GM19452 (cell line): Measurements from ENCODE around the gene STRBP.

Experiments used
- ATAC-seq: cut with Tn5 transposase; IDR thresholded peaks from one replicate; pipeline ENCODE4 v1.9.1; 2021; ENCODE audit not compliant: unreplicated experiment

The STRBP gene

DNA sequence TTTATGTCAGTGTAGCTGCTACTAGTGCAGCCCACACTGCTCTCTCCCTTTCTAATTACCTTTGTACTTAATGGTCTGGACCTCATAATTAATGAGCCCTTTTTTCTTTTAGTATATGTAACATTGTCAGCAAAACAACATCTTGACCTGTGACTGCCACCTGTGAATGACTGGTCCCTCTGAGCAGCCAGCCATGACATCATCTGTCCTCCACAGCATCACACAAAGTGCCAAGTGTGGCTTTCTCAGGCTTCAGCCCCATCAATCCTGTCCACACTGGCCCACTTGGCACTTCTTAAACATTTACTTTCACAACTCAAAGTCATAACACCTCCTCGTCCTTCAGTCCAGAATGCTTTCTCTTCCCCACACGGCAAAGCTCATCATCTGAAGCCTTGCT lies 130.2 kb downstream of the STRBP start:
- no peak for ATAC-seq

DNA sequence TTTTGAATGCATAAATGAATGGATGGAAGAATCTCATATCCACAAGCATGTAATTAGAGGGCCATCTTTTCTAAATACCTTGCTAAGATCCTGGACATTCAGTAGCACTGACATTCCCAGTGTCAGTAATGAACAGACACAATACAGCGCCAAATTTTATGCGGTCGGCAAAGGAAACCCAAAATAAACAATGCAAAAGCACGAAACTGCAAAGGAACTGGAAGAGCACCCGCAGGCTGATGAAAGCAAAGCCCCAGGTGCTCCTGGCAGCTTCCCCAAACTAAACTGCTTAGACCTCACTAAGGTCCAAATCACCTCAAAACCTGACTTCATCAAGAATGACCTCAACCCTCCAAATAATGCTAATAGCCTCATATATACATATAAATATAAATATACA lies 133.0 kb downstream of the STRBP start:
- ATAC-seq: no peak

DNA sequence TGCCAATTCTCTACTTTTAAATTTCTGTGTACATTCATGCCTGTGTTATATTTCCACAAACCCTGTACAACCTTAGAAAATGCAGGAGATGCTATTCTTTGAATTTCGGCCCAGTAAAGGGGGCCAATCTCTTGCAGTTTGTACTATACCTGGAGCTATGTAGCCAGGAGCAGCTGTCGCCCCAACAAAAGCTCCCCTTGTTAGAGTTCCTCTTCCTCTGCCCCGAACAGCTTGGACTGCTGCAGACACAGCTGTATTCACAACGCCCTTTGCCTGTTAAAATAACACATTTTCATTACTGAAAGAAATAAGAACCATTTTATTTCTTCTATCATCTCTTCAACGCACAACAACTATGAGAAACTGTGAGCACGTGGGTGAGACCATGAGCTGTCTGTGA lies 135.7 kb downstream of the STRBP start:
- no peak for ATAC-seq

DNA sequence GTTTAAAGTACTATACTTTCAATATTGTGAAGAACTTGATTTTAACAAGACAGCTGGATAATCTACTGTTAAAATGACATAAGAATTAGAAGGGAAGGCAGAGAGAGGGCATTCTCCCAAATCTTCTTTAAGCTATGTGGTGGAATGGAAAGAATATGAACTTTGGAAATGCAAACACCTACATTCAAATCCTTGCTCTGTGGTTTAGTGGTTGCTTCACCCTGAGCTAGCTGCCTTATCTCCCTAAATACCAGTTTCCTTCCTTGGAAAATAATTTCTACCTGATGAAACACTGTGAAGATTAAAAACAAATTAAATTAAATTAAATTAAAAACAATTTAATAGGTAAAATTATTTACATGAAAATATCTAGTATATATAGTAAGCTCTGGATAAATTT lies 136.4 kb downstream of the STRBP start:
- no peak for ATAC-seq

DNA sequence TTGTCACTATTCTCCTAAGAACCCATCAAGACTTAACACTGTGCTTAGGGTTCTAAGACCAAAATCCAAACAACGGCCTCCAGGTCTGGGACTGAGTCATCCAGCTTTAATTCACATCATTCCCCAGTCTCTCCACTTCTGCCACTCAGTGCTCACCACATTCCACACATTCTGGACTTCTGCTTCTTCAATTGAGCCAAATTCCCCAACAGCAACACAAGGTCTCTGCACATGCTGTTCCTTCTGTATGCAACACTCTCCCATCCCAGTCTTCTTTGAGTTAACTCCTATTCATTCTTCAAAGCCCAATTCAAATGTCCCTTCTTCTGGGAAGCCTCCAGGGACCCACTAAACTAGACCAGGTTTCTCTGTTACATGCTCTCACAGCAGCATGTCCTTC lies 137.1 kb downstream of the STRBP start:
- no peak for ATAC-seq

DNA sequence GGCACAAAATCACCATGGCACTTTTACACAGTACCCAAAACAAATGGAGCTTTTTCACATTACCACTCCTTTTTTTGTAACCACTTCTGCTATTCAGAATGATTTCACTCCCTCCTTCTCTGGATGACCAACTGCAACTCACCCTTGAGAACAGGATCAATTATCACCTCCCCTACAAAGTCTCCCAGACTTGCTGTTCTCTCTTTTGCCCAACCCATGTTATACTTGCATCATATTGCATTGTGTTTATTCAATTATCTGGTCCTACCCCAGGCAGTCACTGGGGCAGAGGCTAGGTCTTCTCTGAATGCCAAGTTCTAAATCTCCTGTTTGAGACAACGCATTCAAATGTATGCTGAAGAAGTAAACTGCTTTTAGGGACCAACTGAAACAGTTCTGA lies 139.0 kb downstream of the STRBP start:
- ATAC-seq: no peak

DNA sequence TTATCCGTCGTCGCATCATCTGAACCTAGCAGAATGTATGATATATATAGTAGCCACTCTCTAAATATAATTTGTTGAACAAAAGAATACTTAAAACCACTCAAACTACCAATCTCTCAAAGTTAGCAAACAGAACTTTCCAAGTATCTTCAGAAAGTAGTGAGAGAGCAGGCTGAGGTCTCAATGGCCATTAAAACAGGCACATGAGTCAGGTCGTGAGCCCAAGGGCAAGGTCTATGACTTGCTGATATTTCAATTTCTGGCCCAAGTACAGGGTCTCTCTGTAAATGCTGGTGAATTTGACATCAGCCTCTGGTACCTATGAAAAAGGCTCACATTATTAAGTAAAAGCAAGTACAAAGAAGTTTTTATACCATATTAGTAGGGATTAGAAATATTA lies 139.8 kb downstream of the STRBP start:
- no peak for ATAC-seq

DNA sequence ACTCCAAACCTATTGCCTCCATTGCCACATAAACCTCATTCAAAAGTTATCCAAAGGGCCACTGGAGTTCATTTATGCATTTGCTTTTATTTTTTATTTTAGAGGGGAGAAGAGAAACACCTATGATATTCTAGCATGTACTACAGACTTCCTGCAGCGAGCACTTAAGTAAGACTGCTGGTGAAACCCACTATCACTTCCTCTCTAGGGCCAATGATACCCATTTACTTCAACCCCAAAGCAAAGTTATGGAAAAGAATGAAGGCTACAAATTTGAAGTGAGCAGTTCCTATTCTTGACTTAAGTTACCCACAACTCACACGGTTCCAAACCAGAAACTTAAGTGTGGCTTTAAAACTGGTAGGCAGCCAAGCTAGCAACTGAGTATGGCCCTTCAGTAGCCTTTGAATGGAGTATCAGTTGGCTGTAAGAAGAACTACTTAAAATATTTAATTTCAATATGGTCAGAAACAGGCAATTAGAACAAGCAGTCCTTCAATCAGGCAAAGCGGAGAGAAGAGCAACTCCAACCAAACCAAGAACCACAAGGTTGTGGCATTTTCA lies 140.8 kb downstream of the STRBP start:
- no peak for ATAC-seq

DNA sequence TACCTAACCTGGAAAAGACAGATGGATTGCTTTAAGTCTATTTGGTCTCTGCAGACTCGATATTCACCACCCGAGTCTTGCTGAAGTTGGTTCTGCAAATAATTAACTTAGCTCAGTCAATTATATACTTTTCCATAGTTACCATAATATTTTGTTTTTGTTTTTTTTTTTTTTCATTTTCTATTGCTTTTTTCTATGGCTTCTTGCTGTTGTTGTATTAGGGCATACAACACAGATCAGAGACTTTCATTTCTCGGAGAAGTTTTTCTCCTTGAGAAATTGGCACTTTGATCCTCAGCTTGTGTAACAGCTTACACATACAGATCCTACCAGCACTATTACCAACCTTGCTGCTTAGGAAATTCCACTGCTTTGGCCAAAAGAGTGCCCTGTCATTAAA lies 146.9 kb downstream of the STRBP start:
- ATAC-seq: no peak

DNA sequence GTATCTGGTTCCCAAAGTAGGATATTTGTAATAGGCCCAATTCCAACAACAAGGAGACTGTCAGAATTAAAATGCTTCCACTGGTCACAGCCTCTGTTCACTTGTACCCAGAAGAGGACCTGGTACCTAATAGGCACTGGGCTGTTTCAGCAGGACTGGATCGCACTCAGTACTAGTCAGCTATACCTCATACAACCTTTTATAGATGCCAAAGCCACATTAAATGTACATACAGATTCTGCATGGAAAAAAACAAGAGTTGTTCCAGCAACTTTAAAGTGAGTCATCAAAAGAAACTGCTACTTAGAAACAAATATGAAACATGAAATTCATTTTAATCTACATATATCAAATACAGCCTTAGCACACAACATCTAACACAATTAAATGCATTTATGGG lies 147.4 kb downstream of the STRBP start:
- ATAC-seq: no peak

DNA sequence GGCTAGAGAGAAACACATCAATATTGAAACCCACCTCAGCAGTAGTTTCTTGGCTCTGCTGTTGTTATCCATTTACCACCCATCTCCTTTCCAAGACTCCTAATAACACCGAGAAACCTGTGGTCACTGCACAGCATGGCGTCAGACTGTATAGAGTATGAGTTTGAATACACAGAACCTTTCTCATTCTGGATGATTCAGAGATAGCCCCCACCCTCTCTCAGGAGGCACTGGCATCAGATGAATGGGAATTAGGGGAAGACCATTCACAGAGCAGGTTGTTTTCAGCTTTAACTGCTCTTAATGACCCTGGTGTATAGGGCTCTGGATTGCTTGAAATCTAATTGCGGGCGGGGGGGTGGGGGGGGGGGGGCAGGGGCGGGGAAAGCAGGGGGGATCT lies 148.3 kb downstream of the STRBP start:
- no peak for ATAC-seq

DNA sequence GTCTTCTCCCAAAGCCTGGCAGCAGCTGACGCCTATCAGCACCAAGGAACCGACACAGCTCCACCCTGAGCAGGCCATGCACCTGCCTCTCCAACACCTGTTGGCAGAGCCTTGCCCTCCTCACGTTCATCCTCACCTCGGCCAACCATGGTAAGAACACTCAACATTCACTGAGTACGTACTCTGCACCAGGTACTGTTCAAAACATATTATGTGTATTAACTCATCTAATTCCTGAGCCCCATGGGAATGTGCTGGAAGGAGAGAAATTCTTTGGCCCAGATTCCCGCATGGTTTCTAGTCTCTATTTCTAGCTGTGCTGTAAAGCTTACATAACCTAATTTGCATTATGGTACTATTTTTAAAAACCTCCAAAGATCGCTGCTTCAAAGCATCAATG lies 148.8 kb downstream of the STRBP start:
- ATAC-seq: no peak

DNA sequence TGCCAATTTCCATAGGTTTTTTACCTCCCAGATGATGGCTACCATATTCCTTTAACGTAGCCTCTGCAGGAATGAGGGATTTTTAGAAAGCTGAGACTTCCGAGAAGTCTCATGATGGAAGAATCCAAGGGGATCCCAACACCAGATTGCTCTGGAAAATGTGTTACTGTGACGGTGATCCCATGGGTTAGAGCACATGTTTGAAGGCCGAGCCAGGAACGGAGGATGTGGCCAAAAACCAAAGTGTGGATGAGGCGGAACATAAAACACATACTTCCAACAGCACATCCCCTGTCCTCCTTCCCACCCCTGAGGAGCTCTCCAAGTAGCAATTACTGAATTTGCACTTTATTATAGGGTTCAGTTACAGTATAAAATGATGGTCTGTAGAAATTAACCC lies 152.3 kb downstream of the STRBP start:
- ATAC-seq: no peak

DNA sequence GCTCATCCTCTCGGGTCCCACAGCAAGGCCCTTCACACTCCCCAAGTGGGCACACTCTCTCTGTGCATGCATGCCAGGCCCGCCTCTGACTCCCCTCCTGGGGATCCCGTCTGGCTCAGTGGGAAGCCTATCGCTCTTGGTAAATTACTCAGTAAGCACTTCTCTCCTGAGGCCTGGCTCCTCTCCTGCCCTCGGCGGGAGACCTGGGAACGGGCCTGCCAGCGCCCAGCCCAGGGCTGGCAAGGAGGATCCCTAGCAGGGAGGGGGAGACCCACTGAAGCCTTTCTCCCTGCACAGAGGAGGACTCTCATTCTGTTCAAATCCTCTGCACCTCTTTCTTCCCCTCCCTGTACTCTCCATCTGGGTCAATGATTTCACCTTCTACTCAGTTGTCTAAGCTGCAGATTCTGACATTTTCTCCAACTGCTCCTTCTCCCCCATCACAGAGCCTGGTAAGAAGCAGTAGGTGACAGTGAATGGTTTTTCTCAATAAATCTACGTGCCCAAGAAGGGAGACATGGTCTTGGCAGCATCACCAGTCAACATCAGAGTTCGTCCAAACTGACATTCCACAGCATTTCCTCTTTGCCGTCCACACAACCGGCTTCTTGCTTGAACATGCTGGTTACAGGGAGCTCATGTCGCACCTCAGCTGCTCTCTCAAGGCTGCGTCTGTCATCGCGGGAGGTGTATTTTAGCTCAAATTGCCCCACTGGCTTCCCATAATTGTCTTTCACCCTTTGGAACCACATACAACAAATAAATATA lies 153.1 kb downstream of the STRBP start:
- no peak for ATAC-seq

DNA sequence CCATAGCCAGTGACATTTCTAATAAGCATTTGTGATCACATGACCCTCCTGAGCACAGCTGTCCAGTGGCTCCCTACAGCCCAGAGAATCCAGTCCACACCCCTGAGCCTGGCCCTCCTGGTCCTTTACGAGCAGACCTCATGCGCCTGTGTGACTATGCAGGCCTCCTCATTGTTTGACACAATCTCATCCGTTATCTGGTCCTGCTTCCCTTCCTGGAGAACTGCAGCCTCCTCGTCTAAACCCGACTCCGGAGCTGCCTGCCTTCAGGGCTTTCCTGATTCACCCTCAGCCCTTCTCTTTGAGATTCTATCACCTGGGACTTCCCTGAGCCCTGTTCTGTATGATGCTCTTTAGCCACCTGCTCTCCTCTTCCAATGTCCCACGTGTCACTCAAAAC lies 155.2 kb downstream of the STRBP start:
- ATAC-seq: no peak

DNA sequence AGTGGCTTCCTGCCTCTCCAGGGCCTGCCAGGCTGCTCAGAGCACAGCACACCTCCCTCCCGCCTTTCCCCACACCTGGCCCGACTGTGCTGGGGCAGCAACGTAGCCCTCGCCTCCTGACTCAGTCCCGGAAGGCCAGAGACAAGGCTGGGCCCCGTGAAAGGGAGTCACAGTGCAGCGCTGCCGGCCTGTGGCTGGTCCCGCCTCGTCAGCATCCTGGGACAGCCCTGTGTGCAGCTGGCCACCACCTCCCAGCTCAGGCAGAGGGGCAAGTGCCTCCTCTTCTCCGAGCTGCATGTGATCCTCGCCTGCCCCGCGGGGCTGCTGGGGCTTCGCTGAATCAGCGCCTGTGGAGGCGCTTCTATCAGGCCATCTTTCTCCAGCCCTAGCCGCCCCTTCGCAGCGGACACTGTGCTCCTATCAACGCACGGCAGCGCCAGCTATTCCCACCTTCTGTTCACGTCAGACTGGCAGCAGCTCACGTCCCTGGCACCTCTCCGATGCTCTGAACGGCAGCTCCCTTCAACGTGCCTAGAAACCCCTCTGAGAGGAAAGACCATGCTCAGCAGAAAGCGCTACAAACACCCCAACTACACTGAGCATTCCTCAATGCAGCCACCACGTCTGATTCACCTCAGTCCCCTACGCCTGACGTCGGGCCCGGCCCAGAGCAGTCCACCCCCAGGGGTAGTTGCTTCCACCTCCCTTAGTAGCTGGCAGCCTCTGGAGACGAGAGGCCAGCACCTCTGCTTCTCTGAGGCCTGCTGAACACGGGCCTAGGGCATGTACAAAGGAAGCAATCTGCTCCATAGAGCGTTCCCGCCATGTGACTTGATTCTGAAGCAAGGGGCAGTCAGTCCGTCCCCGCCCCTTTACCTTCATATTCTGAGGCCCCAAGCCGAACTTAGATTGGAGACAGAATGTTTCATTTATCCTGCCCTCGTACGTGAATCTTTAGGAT lies 156.1 kb downstream of the STRBP start:
- ATAC-seq: no peak

DNA sequence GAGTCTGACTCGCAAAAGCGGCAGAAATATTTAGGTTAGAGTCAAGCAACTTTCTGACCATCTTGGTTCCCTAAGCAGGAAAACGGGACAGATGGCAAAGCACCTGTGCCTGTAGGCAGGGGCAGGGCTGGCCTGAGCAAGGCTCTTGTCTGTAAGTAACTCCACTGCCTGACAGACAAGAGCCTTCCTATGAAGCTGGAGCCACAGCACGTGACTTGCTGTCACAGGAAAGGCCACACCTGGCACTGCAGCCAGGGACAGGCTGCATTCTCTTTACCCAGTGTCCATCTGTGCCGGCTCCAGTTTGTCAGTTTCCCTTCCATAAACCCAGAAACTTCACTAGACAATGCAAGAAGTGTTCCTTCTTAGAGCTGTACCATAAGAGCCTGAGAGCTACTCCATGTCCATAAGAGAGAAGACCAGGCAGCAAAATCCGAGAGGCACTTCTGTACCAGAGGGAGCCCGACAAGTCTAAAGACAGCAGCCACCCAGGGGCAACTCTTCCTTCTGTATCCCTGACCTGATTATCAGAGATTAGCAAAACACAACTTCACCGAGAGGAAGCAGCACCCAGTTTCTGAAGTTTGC lies 156.9 kb downstream of the STRBP start:
- no peak for ATAC-seq

DNA sequence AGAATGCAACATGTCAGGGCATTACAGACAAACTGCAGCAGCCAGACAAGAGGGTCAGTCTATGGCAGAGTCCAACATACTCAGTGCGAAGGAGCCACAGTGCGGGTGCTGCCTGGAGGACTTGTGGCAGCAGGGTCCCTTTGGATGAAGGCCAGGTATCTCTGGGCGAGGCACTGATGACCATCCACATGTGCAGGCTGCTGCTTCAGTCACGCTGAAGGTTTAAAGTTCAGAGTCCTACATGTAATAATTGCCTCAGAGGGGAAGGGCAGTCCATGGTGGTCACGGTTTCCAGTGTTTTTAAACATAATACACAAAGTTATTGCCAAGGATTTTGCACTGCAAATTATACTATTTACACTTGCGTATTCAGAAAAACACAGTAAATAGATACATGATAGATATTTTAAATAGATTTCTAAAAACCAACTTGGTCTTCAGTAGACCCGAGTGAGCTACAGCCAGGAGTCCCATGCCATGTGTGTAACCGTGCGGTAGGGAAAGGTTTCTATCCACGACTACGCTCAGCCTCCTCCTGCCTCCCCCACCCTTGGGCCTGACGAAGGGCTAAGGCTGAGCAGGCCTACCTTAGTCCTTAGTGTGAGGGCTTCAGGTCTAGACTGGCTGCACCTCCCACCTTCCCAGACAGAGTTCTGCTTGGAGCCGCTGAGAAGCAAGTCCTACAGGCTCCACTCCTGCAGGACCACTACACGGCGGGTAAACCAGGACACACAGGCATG lies 158.7 kb downstream of the STRBP start:
- no peak for ATAC-seq

DNA sequence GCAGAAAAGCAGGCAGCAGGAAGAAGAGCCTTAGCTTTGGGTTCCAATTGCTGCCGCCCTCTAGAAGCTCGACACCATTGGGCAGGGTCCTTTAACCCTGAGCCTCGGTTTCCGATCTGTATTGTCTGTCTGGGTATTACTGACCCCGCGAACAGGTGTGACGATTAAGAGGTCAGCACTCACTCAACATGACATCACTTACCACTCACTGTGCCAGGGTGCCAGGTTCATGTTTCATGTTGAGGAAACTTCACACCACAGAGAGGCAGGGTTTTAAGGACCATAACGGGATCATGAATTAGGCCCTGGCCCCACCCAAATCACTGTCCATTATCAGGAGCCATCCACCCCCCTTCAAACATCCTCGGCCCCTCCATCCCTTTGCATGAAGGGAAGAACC lies 159.4 kb downstream of the STRBP start:
- no peak for ATAC-seq

DNA sequence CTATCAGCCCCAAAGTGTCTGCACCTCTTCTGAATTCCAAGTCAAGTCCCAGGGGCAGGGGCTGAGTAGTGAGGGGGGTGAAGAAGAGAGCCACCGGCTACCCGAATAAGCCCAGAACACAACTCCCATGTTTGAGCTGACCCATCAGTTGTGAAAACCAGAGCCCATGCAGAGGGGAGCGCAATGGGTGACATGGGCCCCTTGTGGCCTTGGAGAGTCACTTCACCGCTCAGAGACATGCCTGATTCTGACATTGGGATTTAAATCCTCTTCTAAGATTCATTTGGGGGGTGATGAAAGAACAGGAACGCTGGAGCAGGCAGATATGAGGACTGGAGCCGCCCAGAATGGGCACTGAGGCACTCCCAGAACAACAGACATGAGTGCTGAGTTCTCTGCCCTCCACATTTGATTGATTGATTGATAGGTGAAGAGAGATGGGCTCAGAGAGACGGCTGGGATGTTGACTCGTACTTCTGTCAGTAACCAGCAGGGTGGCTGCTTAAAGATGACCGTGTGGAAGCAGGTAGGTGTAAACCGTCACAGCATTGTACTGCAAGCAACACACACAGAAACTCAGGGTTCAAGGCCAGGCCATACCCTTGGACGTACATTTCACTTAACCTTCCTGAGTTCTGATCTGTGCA lies 160.6 kb downstream of the STRBP start:
- no peak for ATAC-seq
